Stimulated activated CD4-positive, alpha-beta T cell treated with anti-CD3 and anti-CD28 coated beads, Interleukin-1b, Interleukin-23, amount 100 ng/mL, for 24 hours (primary cell): ENCODE results near the gene GALNT9.
"Not testable (repeated sequence)": the region's sequence is repeated elsewhere in the genome, so short reads cannot be mapped to it uniquely, and the experiment has no call there.

Experiments used
- DNase-seq, 4 experiments: peaks; one replicate each; pipeline ENCODE4 v3.0.0-alpha.2; 2020; ENCODE audit warnings: low read depth in 4 of 4, low spot score in 1 of 4

GALNT9 gene

GRCh38 chr12:132329036-132329719, at the start of gene GALNT9:
GALNT9 (minus strand) TSS chr12:132329589; CDS start chr12:132329203, 386 bp downstream.
- no peak for DNase-seq

GRCh38 chr12:132379057-132379456, 49.7 kb upstream of the GALNT9 start:
- DNase-seq: not testable (repeated sequence)

- no peak for DNase-seq
Measured at GRCh38 chr12:132377147-132377546, 47.8 kb upstream of the GALNT9 start.

GRCh38 chr12:132376464-132376830, 47.1 kb upstream of the GALNT9 start:
- no peak for DNase-seq

GRCh38 chr12:132375747-132376463, 46.5 kb upstream of the GALNT9 start:
- no peak for DNase-seq

GRCh38 chr12:132374612-132375445, 45.4 kb upstream of the GALNT9 start:
- no peak for DNase-seq

GRCh38 chr12:132373901-132374611, 44.7 kb upstream of the GALNT9 start:
- no peak for DNase-seq

GRCh38 chr12:132367852-132368251, 38.5 kb upstream of the GALNT9 start:
- no peak for DNase-seq

- no peak for DNase-seq
Measured at GRCh38 chr12:132367071-132367851, 37.9 kb upstream of the GALNT9 start.

- DNase-seq: no peak
Measured at GRCh38 chr12:132366341-132366861, 37.0 kb upstream of the GALNT9 start.

- DNase-seq: no peak
Measured at GRCh38 chr12:132365226-132365625, 35.8 kb upstream of the GALNT9 start.

GRCh38 chr12:132364348-132364902, 35.0 kb upstream of the GALNT9 start:
- no peak for DNase-seq

GRCh38 chr12:132363661-132364347, 34.4 kb upstream of the GALNT9 start:
- DNase-seq: no peak

GRCh38 chr12:132362996-132363660, 33.7 kb upstream of the GALNT9 start:
- no peak for DNase-seq

GRCh38 chr12:132360906-132361777, 31.8 kb upstream of the GALNT9 start:
- no peak for DNase-seq

- DNase-seq: no peak
Measured at GRCh38 chr12:132360410-132360809, 31.0 kb upstream of the GALNT9 start.

GRCh38 chr12:132359971-132360370, 30.6 kb upstream of the GALNT9 start:
- no peak for DNase-seq

- DNase-seq: no peak
Measured at GRCh38 chr12:132359551-132359950, 30.2 kb upstream of the GALNT9 start.
